ENCODE measurements around the gene TMEM164. TPM values are rescaled to one million over a fixed set of nuclear protein-coding genes. Genes with fewer than 3 reads are reported as not detected.

Gene TMEM164
- total RNA-seq, 1 donor from 2014 or later: 14.2 TPM

DNA sequence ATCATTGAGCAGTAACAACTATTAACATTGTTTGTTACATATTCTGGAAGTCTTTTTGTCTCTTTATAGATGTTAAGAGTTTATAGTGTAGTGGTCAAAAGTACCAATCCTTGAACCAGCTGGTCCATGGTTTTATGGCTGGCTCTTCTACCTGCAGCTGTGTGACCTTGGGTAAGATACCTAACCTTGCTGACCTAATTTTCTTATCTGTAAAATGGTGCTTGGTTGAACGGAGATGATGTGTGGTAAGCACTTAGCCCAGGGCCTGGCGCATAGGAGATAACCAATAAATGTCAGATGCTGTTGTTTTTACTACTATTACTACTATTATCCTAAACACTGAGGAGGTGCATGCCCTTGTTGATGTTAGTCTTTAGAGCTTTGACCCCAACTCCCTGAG lies 116.6 kb downstream of the TMEM164 start:
- Histone ChIP-seq H3K27me3 (ENCODE audit: control insufficient read depth, insufficient read depth, low read length) (peaks cover 2% of the 10 kb centered on the region), H3K4me3 (ENCODE audit: low read depth, low read length) (no peak overlapping the region), H3K36me3 (ENCODE audit: control insufficient read depth, insufficient read depth, low read length) (no peaks in the 10 kb centered on the region)
- DNase-seq (ENCODE audit: low read depth): no peak
- TF ChIP-seq, protein P1, sequence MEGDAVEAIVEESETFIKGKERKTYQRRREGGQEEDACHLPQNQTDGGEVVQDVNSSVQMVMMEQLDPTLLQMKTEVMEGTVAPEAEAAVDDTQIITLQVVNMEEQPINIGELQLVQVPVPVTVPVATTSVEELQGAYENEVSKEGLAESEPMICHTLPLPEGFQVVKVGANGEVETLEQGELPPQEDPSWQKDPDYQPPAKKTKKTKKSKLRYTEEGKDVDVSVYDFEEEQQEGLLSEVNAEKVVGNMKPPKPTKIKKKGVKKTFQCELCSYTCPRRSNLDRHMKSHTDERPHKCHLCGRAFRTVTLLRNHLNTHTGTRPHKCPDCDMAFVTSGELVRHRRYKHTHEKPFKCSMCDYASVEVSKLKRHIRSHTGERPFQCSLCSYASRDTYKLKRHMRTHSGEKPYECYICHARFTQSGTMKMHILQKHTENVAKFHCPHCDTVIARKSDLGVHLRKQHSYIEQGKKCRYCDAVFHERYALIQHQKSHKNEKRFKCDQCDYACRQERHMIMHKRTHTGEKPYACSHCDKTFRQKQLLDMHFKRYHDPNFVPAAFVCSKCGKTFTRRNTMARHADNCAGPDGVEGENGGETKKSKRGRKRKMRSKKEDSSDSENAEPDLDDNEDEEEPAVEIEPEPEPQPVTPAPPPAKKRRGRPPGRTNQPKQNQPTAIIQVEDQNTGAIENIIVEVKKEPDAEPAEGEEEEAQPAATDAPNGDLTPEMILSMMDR (IDR thresholded peaks at IDR 0.05; ENCODE audit: insufficient read depth, low read length, poor library complexity, severe bottlenecking): no peak

GRCh38 chrX:110120025-110120424 lies 117.1 kb downstream of the TMEM164 start:
- no peak overlapping the region for H3K4me3 ChIP-seq (ENCODE audit: low read depth, low read length)
- peaks cover 2% of the 10 kb centered on the region for H3K27me3 ChIP-seq (ENCODE audit: control insufficient read depth, insufficient read depth, low read length)
- no peaks in the 10 kb centered on the region for H3K36me3 ChIP-seq (ENCODE audit: control insufficient read depth, insufficient read depth, low read length)
- no peak for DNase-seq (ENCODE audit: low read depth)
- TF ChIP-seq, protein P1 (IDR thresholded peaks at IDR 0.05; ENCODE audit: insufficient read depth, low read length, poor library complexity, severe bottlenecking): no peak

DNA sequence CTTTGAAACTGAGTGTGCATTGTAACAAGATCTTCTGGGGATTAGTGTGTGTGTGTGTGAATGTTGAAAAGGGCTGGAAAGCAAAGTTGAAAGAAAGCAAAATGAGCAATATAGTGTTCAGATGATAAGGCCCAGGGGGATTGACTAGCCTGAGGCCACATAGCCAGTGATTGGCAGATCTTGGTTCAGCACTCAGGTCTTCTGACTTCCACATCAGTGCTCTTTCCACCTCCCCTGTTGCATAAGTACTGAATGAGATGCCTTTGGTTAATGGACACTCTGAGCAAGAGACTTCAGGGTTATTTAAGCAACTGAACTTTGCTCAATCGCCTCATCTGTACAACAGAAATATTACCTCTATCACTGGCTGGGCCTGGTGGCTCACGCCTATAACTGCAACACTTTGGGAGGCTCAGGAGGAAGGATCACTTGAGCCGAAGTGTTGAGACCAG lies 120.4 kb downstream of the TMEM164 start:
- DNase-seq (ENCODE audit: low read depth): no peak
- H3K4me3 ChIP-seq (ENCODE audit: low read depth, low read length): no peak overlapping the region
- no peaks in the 10 kb centered on the region for H3K27me3 ChIP-seq (ENCODE audit: control insufficient read depth, insufficient read depth, low read length)
- no peaks in the 10 kb centered on the region for H3K36me3 ChIP-seq (ENCODE audit: control insufficient read depth, insufficient read depth, low read length)
- TF ChIP-seq, protein P1 (IDR thresholded peaks at IDR 0.05; ENCODE audit: insufficient read depth, low read length, poor library complexity, severe bottlenecking): no peak

GRCh38 chrX:110125446-110126162 lies 122.7 kb downstream of the TMEM164 start:
- no peaks in the 10 kb centered on the region for H3K27me3 ChIP-seq (ENCODE audit: control insufficient read depth, insufficient read depth, low read length)
- DNase-seq (ENCODE audit: low read depth): no peak
- no peaks in the 10 kb centered on the region for H3K36me3 ChIP-seq (ENCODE audit: control insufficient read depth, insufficient read depth, low read length)
- no peak overlapping the region for H3K4me3 ChIP-seq (ENCODE audit: low read depth, low read length)
- TF ChIP-seq, protein P1 (IDR thresholded peaks at IDR 0.05; ENCODE audit: insufficient read depth, low read length, poor library complexity, severe bottlenecking): peak; percentile 29

GRCh38 chrX:110131031-110131430 lies 128.1 kb downstream of the TMEM164 start:
- DNase-seq (ENCODE audit: low read depth): no peak
- TF ChIP-seq, protein P1 (IDR thresholded peaks at IDR 0.05; ENCODE audit: insufficient read depth, low read length, poor library complexity, severe bottlenecking): no peak
- Histone ChIP-seq H3K27me3 (ENCODE audit: control insufficient read depth, insufficient read depth, low read length) (no peaks in the 10 kb centered on the region), H3K36me3 (ENCODE audit: control insufficient read depth, insufficient read depth, low read length) (no peaks in the 10 kb centered on the region), H3K4me3 (ENCODE audit: low read depth, low read length) (no peak overlapping the region)
